Measurements from ENCODE around the gene DCTD.

DCTD gene

DNA sequence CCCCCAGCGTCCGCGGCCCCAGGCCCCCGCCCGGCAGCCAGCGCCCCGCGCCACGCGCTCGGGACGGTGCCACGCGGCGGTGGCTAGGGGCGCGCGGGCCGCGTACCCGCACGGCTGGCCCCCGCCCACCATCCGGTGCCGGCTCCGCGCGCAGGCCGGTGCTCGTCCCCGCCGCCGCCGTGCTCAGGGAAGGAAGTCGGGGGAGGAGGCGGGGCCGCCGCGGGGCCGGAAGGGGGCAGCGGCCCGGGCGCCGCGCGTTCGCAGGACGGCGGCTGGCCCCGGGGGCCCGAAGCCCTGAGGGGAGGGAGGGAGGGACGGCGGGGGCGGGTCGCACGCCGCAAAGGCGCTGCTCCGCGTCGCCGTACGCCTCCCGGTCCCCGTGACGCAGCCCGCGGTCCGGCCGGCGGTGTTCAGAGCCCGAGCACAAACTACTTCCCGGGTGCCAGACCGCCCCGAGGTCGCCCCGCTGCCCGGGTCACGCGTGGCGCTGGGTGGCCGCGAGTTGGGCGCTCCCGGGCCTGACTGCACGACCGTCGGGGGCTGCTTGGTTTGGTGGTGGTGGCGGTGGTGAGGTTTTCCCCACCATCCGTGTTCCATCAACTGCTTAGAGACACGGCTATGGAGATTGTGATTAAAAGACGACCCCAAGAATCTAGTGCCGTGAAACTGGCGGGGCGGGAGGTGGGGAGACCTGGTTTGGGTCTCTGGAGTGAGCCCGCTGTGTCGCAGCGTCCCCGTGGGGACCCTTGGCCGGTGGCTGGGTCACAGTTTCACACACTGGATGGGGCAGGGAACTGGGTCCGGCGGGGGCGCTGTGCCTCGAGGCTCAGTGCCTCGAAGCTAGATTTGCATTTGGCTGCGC lies at the start of gene DCTD:
Gene DCTD (minus strand): TSS at position 205 of the 862 bp plus-strand sequence. CDS start 1,818 bp downstream, outside the sequence.
- peak; percentile 56 for DNase-seq (ENCODE audit: low read depth)

DNA sequence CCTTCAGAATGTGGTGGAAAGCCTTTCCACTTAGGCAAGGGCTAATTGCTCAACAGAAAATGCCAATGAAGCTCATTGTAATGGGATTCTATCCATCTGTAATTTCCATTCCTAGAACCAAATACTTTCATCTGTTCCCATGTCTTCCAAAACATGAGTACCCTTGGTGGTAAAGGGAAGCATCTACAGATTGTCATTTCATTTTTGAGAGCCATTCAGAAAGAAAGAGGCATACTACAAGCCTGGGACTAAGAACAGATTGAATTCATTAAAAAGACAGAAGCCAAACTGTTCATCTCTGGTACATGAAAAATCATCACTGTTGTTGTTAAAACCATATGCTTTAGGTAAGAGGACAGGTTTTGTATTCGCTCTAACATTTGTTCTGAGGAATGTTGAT lies 43.6 kb upstream of the DCTD start:
- DNase-seq (ENCODE audit: low read depth) = no peak

DNA sequence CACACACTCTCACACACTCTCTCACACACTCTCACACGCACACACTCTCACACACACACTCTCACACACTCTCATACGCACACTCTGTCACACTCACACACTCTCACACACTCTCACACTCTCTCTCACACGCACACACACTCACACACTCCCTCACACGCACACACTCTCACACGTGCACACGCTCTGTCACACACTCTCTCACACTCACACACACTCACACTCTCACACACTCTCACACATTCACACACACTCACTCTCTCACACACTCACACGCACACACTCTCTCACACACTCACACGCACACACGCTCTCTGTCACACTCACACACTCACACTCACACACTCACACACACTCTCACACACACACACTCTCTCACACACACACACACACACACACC lies 43.0 kb upstream of the DCTD start:
- no peak for DNase-seq (ENCODE audit: low read depth)

DNA sequence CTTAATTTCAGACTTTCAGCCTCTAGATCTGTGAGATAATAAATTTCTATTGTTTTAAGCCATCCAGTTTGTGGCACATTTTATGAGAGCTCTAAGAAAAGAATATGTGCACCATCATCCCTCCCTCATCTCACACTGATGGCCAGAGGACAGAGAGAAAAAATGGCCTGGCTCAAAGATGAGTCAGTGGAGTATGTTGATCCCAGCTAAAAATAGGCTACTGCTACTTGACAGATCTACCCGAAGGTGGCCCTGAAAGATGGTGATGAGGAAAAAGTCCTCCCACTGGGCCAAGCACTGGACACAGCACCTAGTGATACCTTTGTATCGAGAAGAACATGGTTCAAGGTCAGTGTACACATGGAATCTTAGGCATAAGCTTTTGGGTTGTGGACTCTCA lies 38.2 kb upstream of the DCTD start:
- no peak for DNase-seq (ENCODE audit: low read depth)

DNA sequence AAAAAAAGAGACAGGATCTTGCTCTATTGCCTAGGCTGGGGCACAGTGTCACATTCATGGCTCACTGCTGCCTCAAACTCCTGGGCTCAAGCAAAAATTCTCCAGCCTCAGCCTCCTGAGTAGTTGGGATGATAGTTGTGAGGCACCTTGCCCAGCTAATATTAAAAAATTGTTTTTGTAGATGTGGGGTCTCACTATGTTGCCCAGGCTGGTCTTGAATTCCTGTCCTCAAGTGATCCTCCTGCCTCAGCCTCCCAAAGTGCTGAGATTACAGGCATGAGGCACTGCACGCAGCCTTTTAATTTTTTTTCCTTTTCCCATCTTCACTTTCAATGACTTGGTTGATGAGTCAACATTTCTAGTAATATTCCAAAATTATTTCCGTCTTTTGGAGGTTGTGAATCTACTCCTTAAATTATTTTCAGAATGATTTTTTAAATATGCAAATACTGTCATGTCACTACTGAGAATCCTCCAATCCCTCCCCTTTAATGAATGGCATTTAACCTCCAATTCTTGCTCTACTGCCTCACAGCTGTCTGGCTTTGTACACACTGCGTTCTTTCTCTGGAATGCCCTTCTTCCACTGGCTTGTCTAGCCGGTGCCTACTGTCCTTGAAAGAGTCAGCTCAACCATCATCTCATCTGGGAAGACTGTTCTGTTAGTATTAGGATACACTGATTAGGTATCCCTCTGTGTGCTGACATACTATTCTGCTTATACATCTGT lies 27.5 kb upstream of the DCTD start:
- no peak for DNase-seq (ENCODE audit: low read depth)

DNA sequence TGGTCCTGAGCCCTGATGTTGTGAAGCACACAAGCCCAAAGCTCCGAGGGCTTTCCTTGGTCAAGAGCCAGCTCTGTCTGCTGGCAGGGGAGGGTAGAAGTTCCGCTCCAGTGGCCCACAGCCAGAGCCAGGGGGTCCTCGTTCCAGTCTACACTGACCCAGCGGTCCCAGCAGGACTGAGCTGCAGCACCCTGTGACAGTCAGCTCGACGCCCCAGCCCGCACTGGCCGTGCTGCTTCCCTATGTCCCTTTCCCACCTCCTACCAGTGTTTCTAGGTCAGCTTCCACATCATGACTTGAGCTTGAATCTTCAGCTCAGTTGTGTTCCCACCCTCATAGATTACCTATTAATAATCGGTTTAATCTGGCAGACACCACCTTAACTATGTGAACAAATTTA lies 22.5 kb upstream of the DCTD start:
- DNase-seq (ENCODE audit: low read depth) = no peak

DNA sequence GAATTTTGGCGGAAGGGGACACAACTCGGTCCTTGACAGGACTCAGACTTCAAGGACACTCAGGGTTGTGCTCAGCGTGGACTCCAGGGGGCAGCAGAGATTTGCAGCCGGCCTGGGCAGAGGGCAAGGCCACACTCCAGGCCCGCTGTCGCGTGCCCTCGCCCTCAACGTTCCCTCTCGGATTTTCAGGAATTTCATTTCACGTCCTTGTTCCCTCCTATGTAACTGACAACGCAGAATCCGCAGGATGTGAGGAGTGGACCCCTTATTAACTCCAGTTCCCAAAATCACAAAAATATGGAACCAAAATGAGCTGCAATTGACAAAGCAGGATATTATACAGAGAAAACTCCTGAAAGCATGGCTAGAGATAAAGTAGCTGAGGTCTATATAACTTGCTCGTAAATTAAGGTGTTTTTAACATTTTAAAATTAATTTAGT lies 21.0 kb upstream of the DCTD start:
- DNase-seq (ENCODE audit: low read depth) = peak; percentile 39

DNA sequence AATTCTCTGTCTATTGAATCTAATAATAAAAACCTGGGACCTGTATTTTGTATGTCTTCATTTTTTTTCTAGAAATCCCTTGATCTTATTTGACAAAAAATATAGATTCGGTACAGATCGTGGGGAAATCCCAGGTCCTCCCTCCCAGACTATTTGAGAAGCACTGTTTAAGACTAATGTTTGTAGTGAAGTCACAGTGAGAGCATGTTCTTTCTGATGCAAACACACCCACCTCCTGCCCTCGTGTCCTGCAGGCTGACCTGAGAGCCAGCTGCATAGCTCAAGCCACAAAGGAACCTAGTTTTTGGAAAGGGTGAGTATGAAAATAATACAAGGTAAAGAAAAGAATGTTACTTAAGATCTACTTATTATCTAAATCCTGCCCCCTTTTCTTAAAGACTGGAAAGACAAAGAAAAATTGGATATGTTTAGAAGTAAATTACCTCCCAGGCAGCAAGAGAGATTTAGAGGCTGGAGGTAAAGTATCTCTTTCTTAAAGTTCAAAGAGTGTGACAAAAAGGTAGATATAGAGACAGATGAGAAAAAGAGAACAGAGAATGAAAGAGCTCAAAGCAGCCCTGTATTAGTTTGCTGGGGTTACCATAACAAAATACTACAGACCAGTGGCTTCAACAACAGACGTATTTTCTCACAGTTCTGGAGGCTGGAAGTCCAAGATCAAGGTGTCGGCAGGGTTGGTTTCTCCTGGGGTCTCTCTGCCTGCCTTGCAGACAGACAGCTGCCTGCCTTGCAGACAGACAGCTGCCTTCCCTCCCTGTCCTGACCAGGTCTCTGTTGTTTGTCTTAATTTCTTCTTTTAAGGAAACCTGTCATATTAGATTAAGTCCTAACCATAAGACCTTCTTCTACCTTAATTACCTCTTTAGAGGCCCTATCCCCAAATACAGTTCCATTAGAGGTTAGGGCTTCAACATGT lies 20.4 kb upstream of the DCTD start:
- DNase-seq (ENCODE audit: low read depth) = no peak

DNA sequence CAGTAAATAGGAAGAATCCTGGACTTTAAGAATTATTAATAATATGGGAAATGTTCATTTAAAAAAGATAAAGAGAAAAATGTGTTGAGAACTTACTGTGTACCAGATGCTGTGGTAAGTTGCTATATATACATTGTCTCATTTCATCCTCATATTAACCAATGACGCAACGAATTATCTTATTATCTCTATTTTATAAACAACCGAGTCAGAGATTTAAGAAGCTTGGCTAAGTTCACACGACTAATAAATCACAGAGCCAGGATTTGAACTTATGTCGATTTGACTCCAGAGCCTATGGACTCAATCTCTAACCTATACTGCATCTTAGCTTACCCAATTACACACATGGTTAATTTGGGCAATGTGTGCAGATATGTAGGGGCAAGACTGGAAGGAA lies 15.5 kb upstream of the DCTD start:
- DNase-seq (ENCODE audit: low read depth) = peak; percentile 61

DNA sequence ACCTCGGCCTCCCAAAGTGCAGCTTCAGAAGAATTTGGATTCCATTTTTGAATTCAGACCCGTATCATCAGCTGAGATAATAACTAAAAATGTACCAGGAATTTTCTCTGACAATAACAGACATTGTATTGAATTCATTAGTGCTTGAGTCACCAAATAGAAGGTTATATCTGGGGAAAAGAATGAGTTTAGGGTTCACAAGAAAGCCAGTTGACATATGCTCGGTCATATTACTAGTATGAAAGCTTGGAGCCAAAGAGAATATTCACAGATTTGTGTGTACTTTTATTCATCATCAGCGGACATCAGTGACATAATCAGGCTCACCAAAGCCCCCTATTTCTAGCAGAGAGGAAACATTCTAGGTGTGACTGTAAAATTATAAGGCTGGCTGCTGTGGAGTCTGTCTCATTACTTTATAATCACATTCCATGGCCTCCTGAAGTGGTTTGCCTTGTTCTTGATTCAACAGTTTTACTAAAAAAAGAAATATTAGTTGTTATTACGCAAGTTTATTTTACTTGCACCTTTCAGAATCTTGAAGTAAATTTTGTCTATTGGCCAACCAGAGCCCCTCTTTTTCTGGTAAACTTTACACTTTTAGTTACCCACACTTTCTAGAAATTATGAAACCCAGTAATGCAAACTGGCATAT lies 14.6 kb upstream of the DCTD start:
- no peak for DNase-seq (ENCODE audit: low read depth)

DNA sequence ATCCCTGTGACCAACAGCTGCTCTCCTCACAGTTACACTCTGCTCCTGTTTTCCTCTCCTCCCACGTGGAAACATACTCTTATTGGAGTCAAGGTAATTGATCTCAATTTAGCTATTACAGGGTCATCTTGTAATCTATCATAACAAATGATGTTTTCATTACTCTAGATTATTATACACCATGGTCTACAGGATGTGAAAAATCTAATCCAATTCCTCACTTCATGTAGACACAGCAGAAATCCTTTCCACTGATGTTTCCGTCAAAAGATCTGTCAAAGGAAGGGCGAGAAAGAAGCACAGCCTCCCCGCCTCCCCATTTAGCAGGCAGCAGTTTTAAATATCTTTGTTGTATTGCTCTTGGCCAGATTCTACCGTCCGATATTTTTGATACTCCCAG lies 13.7 kb upstream of the DCTD start:
- DNase-seq (ENCODE audit: low read depth) = no peak

DNA sequence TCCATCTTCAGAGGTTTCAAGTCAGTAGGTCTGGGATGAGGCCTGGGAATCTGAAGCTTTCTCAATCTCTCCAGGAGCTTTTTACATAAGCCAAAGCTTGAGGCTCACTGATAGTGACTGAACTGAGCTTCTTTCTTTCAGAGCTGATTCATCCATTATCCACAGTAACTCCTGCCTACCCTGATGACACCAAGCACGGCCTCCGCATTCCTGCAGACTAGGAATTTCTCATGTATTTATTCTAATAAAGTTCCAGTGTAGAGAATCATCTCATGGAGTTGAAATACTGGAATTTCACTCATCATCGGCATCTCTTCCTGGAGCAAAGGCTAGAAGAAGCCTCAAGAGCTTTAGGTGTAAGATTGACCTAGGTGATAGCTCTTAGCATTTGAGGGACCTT lies 12.1 kb upstream of the DCTD start:
- peak; percentile 99 for DNase-seq (ENCODE audit: low read depth)

DNA sequence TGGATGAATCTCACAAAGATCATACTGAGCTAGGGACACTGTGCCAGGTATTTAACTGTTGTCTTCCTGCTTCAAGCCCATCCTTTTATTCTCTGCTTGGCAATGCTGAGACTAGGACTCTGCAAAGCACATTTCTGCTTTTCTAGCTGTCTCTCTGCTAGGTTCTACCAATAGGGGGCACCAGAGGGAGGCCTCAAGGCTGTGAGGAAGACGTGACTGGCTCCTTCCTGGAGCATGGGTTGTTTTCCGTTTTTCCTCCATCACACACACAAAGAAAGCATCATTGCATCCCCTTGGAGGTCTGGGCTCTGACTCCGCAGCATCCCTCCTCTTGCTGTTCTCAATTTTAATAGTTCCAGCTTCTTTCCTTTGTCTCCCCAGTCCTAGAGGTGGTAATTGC lies 10.9 kb upstream of the DCTD start:
- DNase-seq (ENCODE audit: low read depth) = no peak

DNA sequence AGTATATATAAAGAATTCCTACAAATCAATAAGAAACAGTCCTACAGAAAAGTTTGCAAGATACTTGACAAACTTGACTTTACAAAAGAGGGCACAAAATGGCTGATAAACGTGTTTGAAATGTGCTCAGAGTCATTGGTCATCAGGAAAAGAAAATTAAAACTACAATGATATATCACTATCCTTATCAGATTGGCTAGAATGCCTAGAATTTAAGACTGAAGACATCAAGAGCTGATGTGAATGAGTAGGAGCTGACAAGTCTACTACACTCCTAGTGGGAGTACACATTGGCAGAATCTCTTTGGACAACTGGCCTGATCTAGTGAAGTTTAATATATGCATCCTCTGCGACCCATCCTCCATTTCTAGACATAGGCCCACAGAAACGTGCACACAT lies 10.3 kb upstream of the DCTD start:
- DNase-seq (ENCODE audit: low read depth) = no peak

DNA sequence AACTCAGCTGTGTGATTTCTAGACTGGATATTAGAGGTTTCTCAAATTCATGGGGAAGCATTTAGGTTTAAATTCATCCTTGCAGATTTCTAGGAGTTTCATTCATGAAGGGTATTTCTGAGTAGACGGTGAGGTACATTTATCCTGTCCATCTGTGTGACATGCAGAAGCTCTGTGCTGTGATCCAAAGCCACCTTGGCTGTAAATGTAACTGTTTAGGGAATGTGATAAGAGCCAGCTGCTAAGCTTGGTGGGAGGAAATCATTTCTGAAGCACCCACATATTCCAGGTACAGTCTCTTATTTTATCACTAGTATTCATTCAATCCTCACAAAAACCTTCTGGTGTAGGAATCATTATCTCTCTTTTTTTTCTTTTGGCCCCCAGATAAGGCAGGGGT lies 8.7 kb upstream of the DCTD start:
- no peak for DNase-seq (ENCODE audit: low read depth)

DNA sequence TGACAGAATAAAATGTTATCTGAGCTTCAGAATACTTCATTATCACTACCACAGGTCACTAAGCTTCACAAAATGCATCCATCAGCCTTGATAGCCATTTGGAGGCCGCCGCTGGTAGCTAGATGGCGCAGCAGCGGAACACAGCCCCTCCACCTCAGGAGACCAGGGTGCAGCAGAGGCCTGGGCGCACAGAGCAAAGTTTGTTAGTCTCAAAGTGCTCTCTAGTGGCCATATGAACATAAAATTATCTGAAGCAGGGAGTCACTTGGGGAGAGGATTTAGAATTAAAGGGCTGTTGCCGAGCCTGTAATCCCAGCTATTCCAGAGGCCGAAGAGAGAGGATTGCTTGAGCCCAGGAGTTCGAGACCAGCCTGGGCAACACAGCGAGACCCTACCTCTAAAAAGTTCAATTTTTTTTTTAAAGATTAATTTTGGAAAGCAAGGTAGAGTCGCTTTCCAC lies 8.1 kb upstream of the DCTD start:
- peak; percentile 77 for DNase-seq (ENCODE audit: low read depth)

DNA sequence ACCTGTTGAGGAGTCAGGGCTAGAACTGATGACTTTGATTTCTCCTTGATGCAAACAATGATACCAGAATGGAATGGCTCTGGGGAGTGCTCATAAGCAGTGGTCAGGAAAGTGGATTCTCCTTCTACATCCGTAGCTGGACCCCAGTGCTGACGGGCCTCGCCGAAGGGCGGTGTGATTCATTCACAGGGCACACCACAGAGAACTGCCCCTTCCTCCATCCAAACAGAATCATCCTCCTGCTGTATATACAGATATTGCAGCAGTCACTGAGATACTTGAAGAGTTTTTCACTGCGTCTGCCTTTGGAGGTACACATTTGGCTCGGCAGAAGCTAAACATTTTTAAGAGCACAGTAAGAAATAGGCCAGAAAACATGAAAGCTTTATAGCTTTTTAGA lies 7.3 kb upstream of the DCTD start:
- DNase-seq (ENCODE audit: low read depth) = peak; percentile 61

DNA sequence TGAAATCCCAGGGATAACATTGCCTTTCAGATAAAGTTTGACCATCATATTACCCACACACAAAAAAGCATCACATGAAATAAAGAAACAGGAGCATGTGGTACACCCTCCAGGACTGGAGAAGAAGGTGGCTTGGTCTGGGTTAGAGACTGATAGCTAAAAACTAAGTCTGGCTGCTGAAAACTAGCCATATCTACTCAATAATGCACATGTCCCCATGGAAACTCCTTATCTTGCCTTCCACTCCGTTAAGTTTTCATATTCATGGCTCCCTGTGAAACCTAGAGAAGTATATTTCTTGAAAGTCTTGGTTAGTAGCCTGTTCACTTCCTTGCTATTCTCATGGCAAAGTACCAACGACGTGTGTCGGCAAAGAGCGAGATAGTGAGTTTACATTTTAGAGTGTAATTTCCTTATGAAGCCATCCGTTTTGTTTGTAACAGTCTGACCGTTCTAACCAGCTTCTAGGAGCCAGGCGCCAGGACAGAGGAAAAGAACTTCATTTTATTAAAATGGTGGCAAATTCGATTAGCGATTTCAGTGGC lies 6.7 kb upstream of the DCTD start:
- no peak for DNase-seq (ENCODE audit: low read depth)

DNA sequence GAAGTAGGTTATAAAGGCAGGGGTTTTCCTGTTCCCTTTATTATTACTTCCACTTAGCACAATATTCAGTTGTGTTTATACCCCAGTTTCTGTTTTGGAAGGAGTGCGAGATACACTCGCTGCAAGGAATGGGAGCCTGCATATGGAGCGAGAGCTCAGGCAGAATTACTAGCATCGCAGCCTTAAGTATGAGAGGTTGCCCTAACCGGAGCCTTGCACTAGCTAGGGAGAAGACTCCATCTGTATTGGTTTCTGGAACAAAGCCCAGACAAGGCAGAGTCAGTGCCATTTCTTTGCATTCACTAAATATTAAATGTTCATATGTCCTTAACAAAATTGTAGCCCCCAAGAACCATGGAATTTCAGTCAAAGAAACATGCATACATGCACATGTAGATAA lies 6.2 kb upstream of the DCTD start:
- DNase-seq (ENCODE audit: low read depth) = peak; percentile 52

DNA sequence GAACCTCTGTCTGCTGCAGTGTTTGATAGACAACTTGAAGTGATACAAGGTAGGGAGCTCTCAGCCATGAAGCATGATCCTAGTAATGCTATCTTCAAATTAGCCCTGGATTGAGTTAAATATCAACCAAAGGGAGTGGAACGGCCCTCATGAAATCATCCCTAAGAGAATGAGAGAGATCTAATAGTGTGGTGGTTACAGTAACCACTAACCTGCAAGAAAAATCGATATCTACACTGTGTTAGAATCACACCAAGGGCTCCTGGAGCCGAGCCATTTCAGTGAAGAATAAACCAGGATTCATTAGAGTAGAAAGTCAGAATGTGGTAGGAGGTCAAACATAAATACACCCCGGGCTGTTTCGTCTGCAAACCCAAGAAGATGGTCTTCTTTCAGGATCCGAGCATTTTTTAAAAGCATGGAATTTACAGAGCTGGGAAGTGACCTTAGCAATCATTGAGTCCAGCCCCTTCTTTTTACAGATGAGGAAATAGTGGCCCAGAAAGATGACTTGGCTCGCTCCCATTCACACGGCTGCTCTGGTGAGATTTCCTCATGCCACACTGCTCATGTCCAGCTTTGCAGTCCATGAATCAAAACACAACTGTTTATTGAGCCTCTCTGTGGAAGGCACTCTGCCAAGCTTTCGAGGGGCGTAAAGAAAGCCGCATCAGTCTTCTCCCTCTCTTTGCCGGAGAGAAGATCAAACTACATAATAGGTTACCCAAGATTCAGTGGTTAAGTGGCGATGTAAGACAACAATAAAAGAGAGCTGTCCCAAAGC lies 5.5 kb upstream of the DCTD start:
- peak; percentile 71 for DNase-seq (ENCODE audit: low read depth)

DNA sequence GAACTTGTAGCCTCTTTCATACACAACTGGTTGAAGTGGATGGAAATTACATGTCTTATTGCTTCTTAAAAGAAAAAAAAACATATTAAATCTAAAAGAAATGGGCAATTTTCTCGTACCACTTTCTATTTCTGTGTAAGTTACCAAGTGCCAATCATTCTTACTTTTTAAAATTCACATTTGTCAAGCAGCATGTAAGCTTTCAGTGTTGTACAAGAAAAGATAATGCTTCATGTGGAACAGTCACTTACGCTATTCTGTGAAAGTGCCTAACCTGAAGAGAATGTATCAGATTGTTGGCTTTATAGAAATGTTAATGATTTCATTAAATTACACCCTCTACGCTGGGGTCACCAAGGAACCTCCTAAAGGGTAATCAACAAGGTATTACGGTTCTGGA lies 4.4 kb upstream of the DCTD start:
- DNase-seq (ENCODE audit: low read depth) = no peak
